K562 (cell line): ENCODE data around the gene PARP15. TPM values are rescaled to one million over a fixed set of nuclear protein-coding genes. Genes with fewer than 3 reads are reported as not detected.

Experiments used
- ATAC-seq: fragments of 200-7000 bp; cut with Tn5 transposase; 3 replicates; pipeline ENCODE4 v1.9.1; 2020; ENCODE audit warnings: moderate library complexity
- BruUV-seq: library from RNA; stranded (reverse); fragments of 400-500 nt; replicated peaks from 2 replicates; lab custom pipeline; 2021; lab: Mats Ljungman, UMichigan
- CTCF ChIA-PET: fragments of 300-600 bp; formaldehyde crosslinking; extraction: SDS; loops from one replicate; lab custom pipeline; 2021; ENCODE audit warnings: low intra/inter-chr PET ratio; lab: Yijun Ruan, JAX
- POLR2A ChIA-PET: fragments of 300-600, 350-650 bp; sonication (Branson Sonifier 250); formaldehyde crosslinking; extraction: SDS; loops from one replicate; lab custom pipeline; 2021; ENCODE audit warnings: antibody characterized with exemption, inconsistent platforms; lab: Yijun Ruan, JAX
- DNase-seq, 4 experiments: peaks; one replicate each; pipeline versions ENCODE4 v3.0.0 to v3.0.0-alpha.2; 2011 to 2018; ENCODE audit warnings: low spot score in 3 of 4, mixed read lengths in 3 of 4; ENCODE audit errors: extremely low read depth in 1 of 4
- FAIRE-seq: peaks from 2 replicates; lab custom pipeline; 2011; peaks lifted over from hg19 to GRCh38; lab: Jason Lieb, UNC
- H2AFZ ChIP-seq: 2 replicates; pipeline ENCODE4 v1.6.0; 2011; ENCODE audit warnings: low read depth, low read length, control low read depth, inconsistent platforms
- H3K27ac ChIP-seq: fragments of 200-600 bp; 3 replicates; pipeline ENCODE4 v1.8.0; 2011; ENCODE audit warnings: low read depth, mild to moderate bottlenecking, control low read depth, inconsistent platforms, low read length, moderate library complexity, mixed read lengths; ENCODE audit errors: extremely low read depth
- H3K27me3 ChIP-seq, 2 experiments: fragments of 300-600 bp in 1 of 2; 2 replicates in 1 of 2; 3 replicates in 1 of 2; pipeline versions ENCODE4 v1.6.0 to v1.8.0; 2011; ENCODE audit warnings: inconsistent platforms in 2 of 2, low read length in 2 of 2, mild to moderate bottlenecking in 1 of 2, mixed read lengths in 1 of 2, moderate library complexity in 1 of 2; ENCODE audit not compliant: control insufficient read depth in 2 of 2, insufficient read depth in 2 of 2
- H3K36me3 ChIP-seq: fragments of 300-600 bp; 3 replicates; pipeline ENCODE4 v1.8.0; 2011; ENCODE audit warnings: mild to moderate bottlenecking, low read length, inconsistent platforms; ENCODE audit not compliant: control insufficient read depth, insufficient read depth
- H3K4me1 ChIP-seq, 2 experiments: fragments of 200-600 bp in 1 of 2; replicated peaks in 1 of 2; 2 replicates in 1 of 2; 3 replicates in 1 of 2; pipeline versions ENCODE4 v1.5.1 to v1.8.0; 2011; ENCODE audit warnings: inconsistent platforms in 2 of 2, low read length in 2 of 2, mild to moderate bottlenecking in 1 of 2, mixed read lengths in 1 of 2, moderate library complexity in 1 of 2; ENCODE audit not compliant: control insufficient read depth in 2 of 2, insufficient read depth in 2 of 2
- H3K4me2 ChIP-seq: 2 replicates; pipeline ENCODE4 v1.6.1; 2011; ENCODE audit warnings: low read length, control low read depth, inconsistent platforms, mixed read lengths; ENCODE audit not compliant: insufficient read depth
- H3K4me3 ChIP-seq: fragments of 200-600 bp; sonication (generic), shearing (Covaris generic); 2 replicates; pipeline ENCODE4 v1.5.1; 2016; ENCODE audit warnings: control low read depth, inconsistent platforms
- H3K79me2 ChIP-seq: fragments of 200-600 bp; 3 replicates; pipeline ENCODE4 v1.8.0; 2011; ENCODE audit warnings: low read length, inconsistent platforms; ENCODE audit not compliant: control insufficient read depth, insufficient read depth
- H3K9ac ChIP-seq, 2 experiments: 2 replicates each; pipeline versions ENCODE4 v1.6.0 to v1.6.1; 2011; ENCODE audit warnings: low read depth in 2 of 2, low read length in 2 of 2, control low read depth in 1 of 2, inconsistent platforms in 1 of 2, mild to moderate bottlenecking in 1 of 2, mixed read lengths in 1 of 2; ENCODE audit not compliant: insufficient read depth in 1 of 2
- H3K9me1 ChIP-seq: one replicate; pipeline ENCODE4 v1.6.0; 2011; ENCODE audit warnings: inconsistent platforms, mild to moderate bottlenecking, low read length, moderate library complexity; ENCODE audit not compliant: control insufficient read depth, insufficient read depth
- H3K9me3 ChIP-seq: replicated peaks from 2 replicates; pipeline ENCODE4 v1.5.1; 2011; ENCODE audit warnings: low read depth, low read length, inconsistent platforms; ENCODE audit not compliant: control insufficient read depth, insufficient read depth
- H4K20me1 ChIP-seq: replicated peaks from 2 replicates; pipeline ENCODE4 v1.6.1; 2011; ENCODE audit warnings: low read length, inconsistent platforms, mixed read lengths; ENCODE audit not compliant: control insufficient read depth, insufficient read depth
- CHD2 ChIP-seq: IDR thresholded peaks from 2 replicates; pipeline ENCODE4 v1.6.1; 2011; ENCODE audit warnings: low read depth, low read length
- CHD7 ChIP-seq: fragments of 200-600 bp; sonication (generic); IDR thresholded peaks from one replicate; pipeline ENCODE4 v1.6.1; 2012; ENCODE audit warnings: mild to moderate bottlenecking, low read depth, low read length, inconsistent platforms
- PPARD ChIP-seq: fragments of 250-450 bp; sonication (Bioruptor Pico); IDR thresholded peaks from 2 replicates; pipeline ENCODE4 v1.8.0; 2022; ENCODE audit warnings: inconsistent platforms, mild to moderate bottlenecking, moderate library complexity
- SREBF2 ChIP-seq: sonication (generic); formaldehyde crosslinking; IDR thresholded peaks from 2 replicates; pipeline ENCODE4 v1.4.0; 2020; ENCODE audit warnings: mild to moderate bottlenecking, missing genetic modification reagents
- TEAD4 ChIP-seq, 2 experiments: sonication (generic) in 1 of 2; formaldehyde crosslinking in 1 of 2; IDR thresholded peaks; 2 replicates each; pipeline versions ENCODE4 v1.6.1 to v1.8.0; 2012 to 2022; ENCODE audit warnings: borderline replicate concordance in 1 of 2, inconsistent platforms in 1 of 2, low read length in 1 of 2, mild to moderate bottlenecking in 1 of 2, missing genetic modification reagents in 1 of 2
- ZBTB43 ChIP-seq: sonication (generic); formaldehyde crosslinking; IDR thresholded peaks from 2 replicates; pipeline ENCODE4 v1.8.0; 2023; ENCODE audit warnings: mild to moderate bottlenecking, missing genetic modification reagents
- ZNF239 ChIP-seq: fragments of 250-450 bp; sonication (Bioruptor Pico); IDR thresholded peaks from 2 replicates; pipeline ENCODE4 v1.4.0; 2020; ENCODE audit warnings: mild to moderate bottlenecking
- ZNF512 ChIP-seq: IDR thresholded peaks from 2 replicates; pipeline ENCODE4 v1.6.1; 2016; ENCODE audit warnings: missing genetic modification characterization, missing compliant biosample characterization
- WGBS: fragments of 100-300 bp; shearing (Covaris generic); methylation state at CpG from one replicate; pipeline ENCODE4 v1.1.6; 2016; ENCODE audit warnings: low coverage, mixed read lengths; ENCODE audit not compliant: insufficient coverage; ENCODE audit errors: missing lambda C conversion rate; 5-methylcytosine and 5-hydroxymethylcytosine counted together
- in situ Hi-C: fragments of 300-500 bp; cut with MboI; formaldehyde crosslinking; loops from 4 replicates; pipeline ENCODE4 v1.15.0; 2018; ENCODE audit warnings: inconsistent platforms, mixed read lengths
- intact Hi-C: fragments of 100-400 bp; cut with micrococcal nuclease; formaldehyde crosslinking; loops from 2 replicates; pipeline ENCODE4 v1.14.2; 2022
- polyA plus RNA-seq, 8 experiments: library from polyadenylated mRNA; depleted of rRNA in 4 of 8; stranded (reverse) in 5 of 8; unstranded in 3 of 8; fragments of >200 nt; fragmentation: Nextera tagmentation in 2 of 8; fragmentation: Illumina TruSeq in 1 of 8; extraction: Ambion mirVana in 2 of 8; extraction: Trizol in 1 of 8; gene quantifications; 2 replicates each; pipeline versions ENCODE4 v1.2.1 to v1.2.3, GENCODE V29; 2011 to 2014; ENCODE audit warnings: inconsistent platforms in 1 of 8, missing spikeins in 1 of 8
- total RNA-seq, 7 experiments: library from RNA; depleted of rRNA in 6 of 7; stranded (reverse); fragments of >200 nt in 6 of 7; fragmentation: Illumina TruSeq in 2 of 7; extraction: Trizol in 2 of 7; gene quantifications; 2 replicates each; pipeline versions ENCODE4 v1.2.1 to v1.2.3, GENCODE V29; 2011 to 2021; ENCODE audit warnings: low replicate concordance in 1 of 7

The PARP15 gene
- total and polyA plus RNA-seq, 9 of the 15 experiments (the other 6 are each of a cell fraction or from before 2014, with no cell fraction given) = 0.05 to 0.40 (median 0.13) TPM

GRCh38 chr3:122546151-122546550, 31.3 kb upstream of the PARP15 start:
- DNase-seq = no peak
- Histone ChIP-seq H3K9ac (no peak overlapping the region), H3K9me1 (no peaks in the 10 kb centered on the region), H3K27me3 (no peaks in the 10 kb centered on the region), H3K79me2 (no peaks in the 10 kb centered on the region), H3K4me2 (no peak overlapping the region), H3K4me1 (no peaks in the 10 kb centered on the region; a peak in 1 of 5 replicates), H2AFZ (no peak overlapping the region), H3K27ac (no peak overlapping the region), H3K9me3 (no peaks in the 10 kb centered on the region), H3K4me3 (no peak overlapping the region), H3K36me3 (no peaks in the 10 kb centered on the region), H4K20me1 (no peaks in the 10 kb centered on the region)
- ChIA-PET POLR2A (no interaction called here), CTCF (no interaction called here)
- WGBS = 65% methylated on average over 5 of the region's 5 CpGs
- intact Hi-C loops (no loop called here), in situ Hi-C loops (no loop called here)
- BruUV-seq = no TSS peak
- no peak for FAIRE-seq
- no peak for ATAC-seq
- no peak for TF ChIP-seq SREBF2 (CRISPR knock-in tag)
- TF ChIP-seq CHD7 = no peak
- TF ChIP-seq TEAD4 (IDR thresholded peaks at IDR 0.05; ENCODE audit: low read length) = no peak
- TF ChIP-seq TEAD4 (CRISPR knock-in tag; IDR thresholded peaks at IDR 0.05; ENCODE audit: borderline replicate concordance) = no peak
- no peak for TF ChIP-seq CHD2
- no peak for TF ChIP-seq PPARD (CRISPR knock-in tag)
- TF ChIP-seq ZBTB43 (CRISPR knock-in tag) = no peak
- no peak for TF ChIP-seq ZNF239
- no peak for TF ChIP-seq ZNF512 (tag)
